ENCODE results near the gene ADAMTSL4.

The ADAMTSL4 gene

GRCh38 chr1:150555971-150556865 lies 7.0 kb downstream of the ADAMTSL4 start:
- WGBS (ENCODE audit: insufficient coverage, insufficient read length): no CpG with 5 or more reads among the region's 26 CpGs
- no peaks in the 10 kb centered on the region for H3K27me3 ChIP-seq (ENCODE audit: control insufficient read depth, insufficient read depth, low read length)
- no peaks in the 10 kb centered on the region for H3K9me3 ChIP-seq (ENCODE audit: control insufficient read depth, insufficient read depth, low read length)
- H3K36me3 ChIP-seq (ENCODE audit: control insufficient read depth, insufficient read depth, low read length): no peaks in the 10 kb centered on the region
- H3K27ac ChIP-seq (ENCODE audit: low read length): no peak overlapping the region
- H3K4me1 ChIP-seq (ENCODE audit: control insufficient read depth, insufficient read depth, low read length): peaks cover 11% of the 10 kb centered on the region
- H3K4me3 ChIP-seq (ENCODE audit: low read length): no peak overlapping the region
- no peak for DNase-seq (ENCODE audit: low read depth, low spot score)

DNA sequence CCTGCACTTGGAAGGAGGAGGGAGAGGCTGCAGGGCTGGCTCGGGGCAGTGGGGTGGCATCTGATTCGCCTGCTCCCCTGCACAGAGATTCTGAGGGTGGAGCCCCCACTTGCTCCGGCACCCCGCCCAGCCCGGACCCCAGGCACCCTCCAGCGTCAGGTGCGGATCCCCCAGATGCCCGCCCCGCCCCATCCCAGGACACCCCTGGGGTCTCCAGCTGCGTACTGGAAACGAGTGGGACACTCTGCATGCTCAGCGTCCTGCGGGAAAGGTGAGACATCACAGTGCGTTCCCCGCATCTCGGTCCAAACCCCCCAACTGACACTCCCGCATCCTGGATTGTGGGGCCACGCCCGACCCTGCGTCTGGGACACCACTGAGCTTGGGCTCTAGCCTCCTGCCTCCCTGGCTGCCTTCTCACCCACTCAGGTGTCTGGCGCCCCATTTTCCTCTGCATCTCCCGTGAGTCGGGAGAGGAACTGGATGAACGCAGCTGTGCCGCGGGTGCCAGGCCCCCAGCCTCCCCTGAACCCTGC lies 7.9 kb downstream of the ADAMTSL4 start:
- no peak overlapping the region for H3K27ac ChIP-seq (ENCODE audit: low read length)
- DNase-seq (ENCODE audit: low read depth, low spot score): no peak
- H3K9me3 ChIP-seq (ENCODE audit: control insufficient read depth, insufficient read depth, low read length): no peaks in the 10 kb centered on the region
- no peaks in the 10 kb centered on the region for H3K36me3 ChIP-seq (ENCODE audit: control insufficient read depth, insufficient read depth, low read length)
- H3K27me3 ChIP-seq (ENCODE audit: control insufficient read depth, insufficient read depth, low read length): no peaks in the 10 kb centered on the region
- H3K4me3 ChIP-seq (ENCODE audit: low read length): no peak overlapping the region
- no CpG with 5 or more reads among the region's 26 CpGs for WGBS (ENCODE audit: insufficient coverage, insufficient read length)
- H3K4me1 ChIP-seq (ENCODE audit: control insufficient read depth, insufficient read depth, low read length): peaks cover 8% of the 10 kb centered on the region

DNA sequence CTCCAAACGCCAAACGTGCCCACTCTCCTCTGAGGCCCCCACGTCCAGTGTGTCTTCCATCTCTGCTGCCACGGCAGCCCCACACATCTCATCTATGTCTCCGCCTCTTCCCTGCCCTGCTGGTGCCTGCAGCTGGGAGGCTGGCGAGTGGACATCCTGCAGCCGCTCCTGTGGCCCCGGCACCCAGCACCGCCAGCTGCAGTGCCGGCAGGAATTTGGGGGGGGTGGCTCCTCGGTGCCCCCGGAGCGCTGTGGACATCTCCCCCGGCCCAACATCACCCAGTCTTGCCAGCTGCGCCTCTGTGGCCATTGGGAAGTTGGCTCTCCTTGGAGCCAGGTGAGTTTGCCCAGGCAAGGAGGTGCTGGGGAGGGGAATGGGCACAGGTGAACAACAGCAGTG lies 8.6 kb downstream of the ADAMTSL4 start:
- H3K4me3 ChIP-seq (ENCODE audit: low read length): no peak overlapping the region
- DNase-seq (ENCODE audit: low read depth, low spot score): no peak
- H3K27ac ChIP-seq (ENCODE audit: low read length): no peak overlapping the region
- no peaks in the 10 kb centered on the region for H3K36me3 ChIP-seq (ENCODE audit: control insufficient read depth, insufficient read depth, low read length)
- no peaks in the 10 kb centered on the region for H3K27me3 ChIP-seq (ENCODE audit: control insufficient read depth, insufficient read depth, low read length)
- no peaks in the 10 kb centered on the region for H3K9me3 ChIP-seq (ENCODE audit: control insufficient read depth, insufficient read depth, low read length)
- WGBS (ENCODE audit: insufficient coverage, insufficient read length): no CpG with 5 or more reads among the region's 15 CpGs
- peaks cover 7% of the 10 kb centered on the region; the same call in 1 of the 2 replicates for H3K4me1 ChIP-seq (ENCODE audit: control insufficient read depth, insufficient read depth, low read length)

DNA sequence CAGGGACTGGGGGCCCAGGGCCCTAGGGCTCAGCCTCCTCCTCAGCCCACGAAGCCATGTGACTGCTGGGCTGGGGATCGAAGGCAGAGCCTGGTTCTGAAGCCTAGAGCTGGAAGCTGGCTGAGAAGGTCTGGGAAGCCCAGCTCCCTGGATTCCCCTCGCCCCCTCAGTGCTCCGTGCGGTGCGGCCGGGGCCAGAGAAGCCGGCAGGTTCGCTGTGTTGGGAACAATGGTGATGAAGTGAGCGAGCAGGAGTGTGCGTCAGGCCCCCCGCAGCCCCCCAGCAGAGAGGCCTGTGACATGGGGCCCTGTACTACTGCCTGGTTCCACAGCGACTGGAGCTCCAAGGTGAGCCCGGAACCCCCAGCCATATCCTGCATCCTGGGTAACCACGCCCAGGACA lies 9.1 kb downstream of the ADAMTSL4 start:
- DNase-seq (ENCODE audit: low read depth, low spot score): no peak
- peaks cover 7% of the 10 kb centered on the region; the same call in 1 of the 2 replicates for H3K4me1 ChIP-seq (ENCODE audit: control insufficient read depth, insufficient read depth, low read length)
- H3K36me3 ChIP-seq (ENCODE audit: control insufficient read depth, insufficient read depth, low read length): no peaks in the 10 kb centered on the region
- no peaks in the 10 kb centered on the region for H3K27me3 ChIP-seq (ENCODE audit: control insufficient read depth, insufficient read depth, low read length)
- H3K27ac ChIP-seq (ENCODE audit: low read length): no peak overlapping the region
- no CpG with 5 or more reads among the region's 15 CpGs for WGBS (ENCODE audit: insufficient coverage, insufficient read length)
- no peak overlapping the region for H3K4me3 ChIP-seq (ENCODE audit: low read length)
- H3K9me3 ChIP-seq (ENCODE audit: control insufficient read depth, insufficient read depth, low read length): no peaks in the 10 kb centered on the region

GRCh38 chr1:150558761-150559655 lies 9.8 kb downstream of the ADAMTSL4 start:
- peaks cover 7% of the 10 kb centered on the region; the same call in 1 of the 2 replicates for H3K4me1 ChIP-seq (ENCODE audit: control insufficient read depth, insufficient read depth, low read length)
- H3K27ac ChIP-seq (ENCODE audit: low read length): no peak overlapping the region
- no peak for DNase-seq (ENCODE audit: low read depth, low spot score)
- H3K9me3 ChIP-seq (ENCODE audit: control insufficient read depth, insufficient read depth, low read length): no peaks in the 10 kb centered on the region
- H3K27me3 ChIP-seq (ENCODE audit: control insufficient read depth, insufficient read depth, low read length): no peaks in the 10 kb centered on the region
- H3K4me3 ChIP-seq (ENCODE audit: low read length): no peak overlapping the region
- no peaks in the 10 kb centered on the region for H3K36me3 ChIP-seq (ENCODE audit: control insufficient read depth, insufficient read depth, low read length)
- WGBS (ENCODE audit: insufficient coverage, insufficient read length): no CpG with 5 or more reads among the region's 28 CpGs

DNA sequence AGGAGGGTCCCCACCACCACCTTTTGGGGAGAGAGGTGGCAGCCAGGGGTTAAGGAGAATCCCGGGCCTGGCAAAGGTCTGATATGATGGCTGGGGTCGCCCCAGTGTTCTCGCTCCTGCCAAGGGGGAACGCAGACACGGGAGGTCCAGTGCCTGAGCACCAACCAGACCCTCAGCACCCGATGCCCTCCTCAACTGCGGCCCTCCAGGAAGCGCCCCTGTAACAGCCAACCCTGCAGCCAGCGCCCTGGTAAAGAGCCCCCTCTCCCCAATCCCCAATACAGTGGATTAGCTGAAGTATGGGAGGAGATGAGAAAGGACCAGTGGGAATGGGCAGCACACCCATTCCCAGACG lies 10.4 kb downstream of the ADAMTSL4 start:
- Histone ChIP-seq H3K27me3 (ENCODE audit: control insufficient read depth, insufficient read depth, low read length) (no peaks in the 10 kb centered on the region), H3K27ac (ENCODE audit: low read length) (no peak overlapping the region), H3K36me3 (ENCODE audit: control insufficient read depth, insufficient read depth, low read length) (no peaks in the 10 kb centered on the region), H3K9me3 (ENCODE audit: control insufficient read depth, insufficient read depth, low read length) (no peaks in the 10 kb centered on the region), H3K4me3 (ENCODE audit: low read length) (no peak overlapping the region), H3K4me1 (ENCODE audit: control insufficient read depth, insufficient read depth, low read length) (peaks cover 7% of the 10 kb centered on the region; the same call in 1 of the 2 replicates)
- DNase-seq (ENCODE audit: low read depth, low spot score): no peak
- no CpG with 5 or more reads among the region's 10 CpGs for WGBS (ENCODE audit: insufficient coverage, insufficient read length)

- no peaks in the 10 kb centered on the region for H3K9me3 ChIP-seq (ENCODE audit: control insufficient read depth, insufficient read depth, low read length)
- H3K27me3 ChIP-seq (ENCODE audit: control insufficient read depth, insufficient read depth, low read length): no peaks in the 10 kb centered on the region
- H3K4me1 ChIP-seq (ENCODE audit: control insufficient read depth, insufficient read depth, low read length): peaks cover 7% of the 10 kb centered on the region; the same call in 1 of the 2 replicates
- H3K36me3 ChIP-seq (ENCODE audit: control insufficient read depth, insufficient read depth, low read length): no peaks in the 10 kb centered on the region
- no peak overlapping the region for H3K4me3 ChIP-seq (ENCODE audit: low read length)
- DNase-seq (ENCODE audit: low read depth, low spot score): no peak
- H3K27ac ChIP-seq (ENCODE audit: low read length): no peak overlapping the region
- no CpG with 5 or more reads among the region's 9 CpGs for WGBS (ENCODE audit: insufficient coverage, insufficient read length)
These were observed 10.8 kb downstream of the ADAMTSL4 start for GRCh38 chr1:150560011-150560438.

GRCh38 chr1:150560576-150561253 lies 11.5 kb downstream of the ADAMTSL4 start:
- no peak for DNase-seq (ENCODE audit: low read depth, low spot score)
- no peaks in the 10 kb centered on the region for H3K9me3 ChIP-seq (ENCODE audit: control insufficient read depth, insufficient read depth, low read length)
- peak overlapping the region; percentile 53; the same call in 1 of the 2 replicates for H3K4me3 ChIP-seq (ENCODE audit: low read length)
- H3K36me3 ChIP-seq (ENCODE audit: control insufficient read depth, insufficient read depth, low read length): no peaks in the 10 kb centered on the region
- WGBS (ENCODE audit: insufficient coverage, insufficient read length): no CpG with 5 or more reads among the region's 17 CpGs
- H3K4me1 ChIP-seq (ENCODE audit: control insufficient read depth, insufficient read depth, low read length): peaks cover 7% of the 10 kb centered on the region; the same call in 1 of the 2 replicates
- no peaks in the 10 kb centered on the region for H3K27me3 ChIP-seq (ENCODE audit: control insufficient read depth, insufficient read depth, low read length)
- H3K27ac ChIP-seq (ENCODE audit: low read length): no peak overlapping the region

DNA sequence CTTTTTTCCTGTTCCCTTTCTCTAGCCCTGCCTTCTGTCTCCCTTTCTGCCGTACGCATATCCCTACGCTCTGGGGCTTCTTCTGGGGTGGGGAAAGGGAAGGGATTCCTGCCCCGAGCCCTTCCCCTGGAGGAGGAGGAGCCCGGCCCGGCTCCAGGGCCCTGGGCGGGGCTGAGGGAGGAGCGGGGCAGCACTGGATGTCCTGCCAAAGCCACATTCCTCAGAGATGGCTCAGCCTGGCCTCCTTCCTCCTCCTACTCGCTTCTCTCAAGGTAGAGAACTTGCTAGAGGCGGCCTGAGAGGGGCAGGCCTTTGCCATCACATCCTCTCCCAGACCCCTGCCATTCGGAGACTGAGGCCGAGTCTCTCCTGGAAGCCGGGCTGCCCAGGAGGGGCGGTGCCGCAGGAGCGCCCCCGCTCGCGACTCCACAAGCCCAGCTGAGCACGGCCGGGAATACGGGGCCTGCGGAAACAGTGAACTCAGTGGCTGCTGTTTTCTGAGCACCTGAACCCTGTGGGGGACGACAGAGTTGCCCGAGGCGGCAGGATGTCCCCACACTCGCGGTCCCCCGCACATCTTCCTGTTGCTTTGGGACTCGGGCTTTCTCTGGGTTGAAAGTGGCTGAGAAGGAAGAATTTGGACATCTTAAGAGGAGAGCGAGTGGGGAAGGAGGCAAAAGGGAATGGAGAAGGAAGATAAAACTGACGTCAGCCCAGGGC lies 12.2 kb downstream of the ADAMTSL4 start:
- Histone ChIP-seq H3K27ac (ENCODE audit: low read length) (no peak overlapping the region), H3K4me3 (ENCODE audit: low read length) (peak overlapping the region; percentile 53; the same call in 1 of the 2 replicates), H3K36me3 (ENCODE audit: control insufficient read depth, insufficient read depth, low read length) (no peaks in the 10 kb centered on the region), H3K27me3 (ENCODE audit: control insufficient read depth, insufficient read depth, low read length) (no peaks in the 10 kb centered on the region), H3K4me1 (ENCODE audit: control insufficient read depth, insufficient read depth, low read length) (peaks cover 7% of the 10 kb centered on the region; the same call in 1 of the 2 replicates), H3K9me3 (ENCODE audit: control insufficient read depth, insufficient read depth, low read length) (no peaks in the 10 kb centered on the region)
- DNase-seq (ENCODE audit: low read depth, low spot score): no peak
- WGBS (ENCODE audit: insufficient coverage, insufficient read length): no CpG with 5 or more reads among the region's 32 CpGs

All from iPS DF 6.9 (cell line).